HepG2 (cell line): ENCODE data around the gene SNPH.

Source experiments
- CHD2 ChIP-seq: IDR thresholded peaks from 2 replicates; pipeline ENCODE4 v1.6.1; 2011; ENCODE audit warnings: low read depth, low read length, improper control_type of control experiment
- EP300 ChIP-seq, 3 experiments: sonication (generic) in 1 of 3; formaldehyde crosslinking in 1 of 3; IDR thresholded peaks; 2 replicates each; pipeline versions ENCODE4 v1.5.1 to v1.6.1; 2011 to 2020; ENCODE audit warnings: low read depth in 2 of 3, low read length in 2 of 3, borderline replicate concordance in 1 of 3, improper control_type of control experiment in 1 of 3, mild to moderate bottlenecking in 1 of 3, missing genetic modification reagents in 1 of 3, moderate library complexity in 1 of 3
- SAFB2 ChIP-seq: sonication (generic); formaldehyde crosslinking; IDR thresholded peaks from 2 replicates; pipeline ENCODE4 v1.5.1; 2020; ENCODE audit warnings: missing genetic modification reagents, low read depth, mild to moderate bottlenecking, borderline replicate concordance
- SMAD3 ChIP-seq: sonication (generic); formaldehyde crosslinking; IDR thresholded peaks from 2 replicates; pipeline ENCODE4 v1.4.0; 2020; ENCODE audit warnings: missing genetic modification reagents
- SOX6 ChIP-seq, 2 experiments: fragments of 450-650 bp in 1 of 2; sonication (generic) in 1 of 2; formaldehyde crosslinking in 1 of 2; IDR thresholded peaks; 2 replicates each; pipeline versions ENCODE4 v1.4.0 to v1.6.1; 2017 to 2020; ENCODE audit warnings: antibody characterized with exemption in 1 of 2, mild to moderate bottlenecking in 1 of 2, missing genetic modification reagents in 1 of 2
- TMF1 ChIP-seq: sonication (generic); formaldehyde crosslinking; IDR thresholded peaks from 2 replicates; pipeline ENCODE4 v1.8.1; 2022; ENCODE audit warnings: low read depth, missing genetic modification reagents
- ZBTB49 ChIP-seq: sonication (generic); formaldehyde crosslinking; IDR thresholded peaks from 2 replicates; pipeline ENCODE4 v1.4.0; 2020; ENCODE audit warnings: missing genetic modification reagents, borderline replicate concordance

GRCh38 chr20:1357921-1358671, 92.0 kb downstream of the SNPH start:
- TF ChIP-seq SOX6 (IDR thresholded peaks at IDR 0.05) (no peak), SOX6 (CRISPR knock-in tag; IDR thresholded peaks at IDR 0.05) (no peak), EP300 (IDR thresholded peaks at IDR 0.05; ENCODE audit: low read depth in 2 of 2, low read length in 2 of 2) (no peak), EP300 (CRISPR knock-in tag; IDR thresholded peaks at IDR 0.05; ENCODE audit: borderline replicate concordance) (no peak), SMAD3 (CRISPR knock-in tag) (no peak), TMF1 (no peak), ZBTB49 (CRISPR knock-in tag) (no peak), SAFB2 (CRISPR knock-in tag) (no peak), CHD2 (no peak)
